PC-3 (cell line): Measurements from ENCODE around the gene GALNT18.

Experiments used
- EZH2 ChIP-seq: fragments of 300-600 bp; sonication (generic); IDR thresholded peaks from one replicate; pipeline ENCODE4 v1.6.1; 2017; ENCODE audit warnings: antibody characterized with exemption, mild to moderate bottlenecking, low read length; ENCODE audit not compliant: unreplicated experiment
- EZH2phosphoT487 ChIP-seq: fragments of 300-600 bp; sonication (generic); IDR thresholded peaks from 2 replicates; pipeline ENCODE4 v1.6.1; 2018; ENCODE audit warnings: mild to moderate bottlenecking, antibody characterized with exemption, low read length, borderline replicate concordance

DNA sequence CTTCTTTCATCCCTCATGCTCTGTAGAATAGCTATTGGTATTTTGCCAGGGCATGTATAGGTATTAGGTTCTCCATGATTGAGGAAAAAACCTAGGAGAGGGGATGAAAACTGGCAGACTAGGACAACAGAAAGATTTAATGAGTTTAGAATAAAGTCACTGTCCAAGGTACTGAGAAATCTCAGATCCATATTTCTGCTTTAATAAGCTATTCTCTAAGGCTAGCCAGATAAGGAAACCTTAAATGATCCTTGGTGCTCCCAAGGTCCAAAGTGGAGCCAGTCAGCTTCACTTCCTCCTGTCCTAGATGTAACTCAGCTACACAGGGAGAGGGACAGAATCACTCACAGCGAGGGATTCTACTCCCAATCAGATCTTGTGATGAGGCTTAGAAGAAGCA is 255.0 kb downstream of the GALNT18 start:
- no peak for TF ChIP-seq EZH2
- no peak for TF ChIP-seq EZH2phosphoT487
